BJ (cell line): Measurements from ENCODE around the gene TMEM229B. TPM values are rescaled to one million over a fixed set of nuclear protein-coding genes. Genes with fewer than 3 reads are reported as not detected.

ENCODE experiments used
- CTCF ChIA-PET: fragments of 350-600 bp; formaldehyde crosslinking; extraction: SDS; loops from one replicate; lab custom pipeline; 2021; ENCODE audit warnings: antibody characterized with exemption, inconsistent platforms; lab: Yijun Ruan, JAX
- POLR2A ChIA-PET: fragments of 300-600 bp; sonication (Branson Sonifier 250); formaldehyde crosslinking; extraction: SDS; loops from one replicate; lab custom pipeline; 2021; ENCODE audit warnings: antibody characterized with exemption; lab: Charles Lee
- DNase-seq: peaks from one replicate; pipeline ENCODE4 v3.0.0-alpha.2; 2011; ENCODE audit warnings: low read depth
- H3K27me3 ChIP-seq: 2 replicates; pipeline ENCODE4 v1.6.0; 2011; ENCODE audit warnings: low read length; ENCODE audit not compliant: control insufficient read depth, insufficient read depth
- H3K36me3 ChIP-seq: 2 replicates; pipeline ENCODE4 v1.5.1; 2011; ENCODE audit warnings: low read length; ENCODE audit not compliant: control insufficient read depth, insufficient read depth
- H3K4me3 ChIP-seq: 2 replicates; pipeline ENCODE4 v1.5.1; 2011; ENCODE audit warnings: low read depth, mild to moderate bottlenecking, control low read depth, low read length
- CTCF ChIP-seq: IDR thresholded peaks from 2 replicates; pipeline ENCODE4 v1.5.1; 2011; ENCODE audit warnings: low read depth, mild to moderate bottlenecking, control low read depth, inconsistent platforms, low read length, moderate library complexity; ENCODE audit not compliant: insufficient read depth
- polyA plus RNA-seq: library from polyadenylated mRNA; depleted of rRNA; stranded (reverse); fragments of >200 nt; gene quantifications from 2 replicates; pipeline ENCODE4 v1.2.3, GENCODE V29; 2011

Gene TMEM229B
- polyA plus RNA-seq, 1 experiment, result 0.25 TPM

DNA sequence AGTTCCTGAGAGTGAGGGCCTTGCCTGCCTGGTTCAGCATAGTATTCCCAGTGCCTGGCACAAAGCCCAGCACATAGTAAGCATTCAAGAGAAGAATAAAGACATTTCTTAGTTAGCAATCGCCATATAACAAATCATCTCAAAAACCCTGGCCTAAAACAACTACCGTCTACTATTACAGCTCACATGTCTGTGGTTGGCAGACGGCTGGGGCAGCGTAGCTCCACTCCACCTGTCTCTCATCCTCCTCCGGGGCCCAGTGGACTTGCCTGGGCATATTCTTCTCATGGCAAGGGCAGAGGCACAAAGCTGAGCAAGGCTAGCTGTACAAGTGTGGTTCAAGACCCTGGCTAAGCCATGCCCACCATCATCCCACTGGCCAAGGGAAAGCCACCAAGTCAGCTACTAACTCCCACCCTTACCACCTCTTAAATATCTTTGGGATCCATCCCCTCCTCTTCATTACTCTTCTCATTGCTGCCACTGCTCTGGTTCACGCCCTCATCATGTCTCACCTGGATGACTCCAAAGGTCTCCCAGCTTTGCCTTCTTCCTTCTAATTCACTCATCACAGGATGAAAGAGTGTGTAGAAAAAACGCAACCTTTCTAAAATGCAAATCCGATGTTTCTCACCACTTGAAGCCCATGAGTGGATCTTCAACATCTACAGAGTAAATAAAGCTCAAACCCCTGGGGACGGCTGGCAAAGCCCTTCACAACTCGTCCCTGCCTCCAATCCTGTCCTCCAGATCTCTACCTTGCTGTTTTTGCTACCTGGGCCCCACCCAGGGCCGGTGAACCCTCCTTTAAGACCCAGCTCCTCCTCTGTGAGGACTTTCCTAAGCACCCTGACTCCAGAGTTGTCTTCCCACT, 10.4 kb downstream of the TMEM229B start:
- TF ChIP-seq CTCF, result no peak
- H3K27me3 ChIP-seq, result peaks cover 7% of the 10 kb centered on the region
- DNase-seq, result no peak
- no peaks in the 10 kb centered on the region for H3K36me3 ChIP-seq
- ChIA-PET CTCF (interaction anchor here (0.8 to 1.3 kb wide), 2 partner anchors 9 to 10 kb away, joined by 3 to 5 read pairs; partner anchors contain the start of gene TMEM229B), POLR2A (no interaction called here)
- no peak overlapping the region for H3K4me3 ChIP-seq

DNA sequence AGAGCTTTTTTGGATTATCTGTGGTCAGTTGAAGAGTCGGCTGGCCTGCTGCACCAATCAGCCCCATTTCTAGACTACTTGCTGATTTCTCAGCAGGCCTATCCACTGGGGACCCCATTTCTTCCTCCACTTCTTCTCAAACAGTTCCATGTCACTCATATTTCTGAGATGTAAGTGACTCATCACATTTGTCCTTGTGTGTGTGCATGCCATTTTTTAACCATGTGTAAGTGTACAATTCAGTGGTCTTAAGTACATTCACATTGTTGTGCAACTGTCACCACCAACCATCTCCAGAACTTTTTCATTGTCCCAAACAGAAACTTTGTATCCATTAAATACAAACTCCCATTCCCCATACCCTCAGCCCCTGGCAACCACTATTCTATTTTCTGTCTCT, 14.2 kb downstream of the TMEM229B start:
- H3K36me3 ChIP-seq, result no peaks in the 10 kb centered on the region
- H3K27me3 ChIP-seq, result peaks cover 2% of the 10 kb centered on the region; the same call in 1 of the 2 replicates
- CTCF ChIA-PET, result no interaction called here
- no peak overlapping the region for H3K4me3 ChIP-seq
- no peak for DNase-seq
- TF ChIP-seq CTCF, result no peak
- POLR2A ChIA-PET, result no interaction called here

- H3K4me3 ChIP-seq, result no peak overlapping the region
- TF ChIP-seq CTCF, result no peak
- ChIA-PET CTCF (no interaction called here), POLR2A (no interaction called here)
- no peaks in the 10 kb centered on the region for H3K36me3 ChIP-seq
- H3K27me3 ChIP-seq, result peaks cover 2% of the 10 kb centered on the region; the same call in 1 of the 2 replicates
- no peak for DNase-seq
These were observed 15.0 kb downstream of the TMEM229B start for GRCh38 chr14:67473290-67474082.

DNA sequence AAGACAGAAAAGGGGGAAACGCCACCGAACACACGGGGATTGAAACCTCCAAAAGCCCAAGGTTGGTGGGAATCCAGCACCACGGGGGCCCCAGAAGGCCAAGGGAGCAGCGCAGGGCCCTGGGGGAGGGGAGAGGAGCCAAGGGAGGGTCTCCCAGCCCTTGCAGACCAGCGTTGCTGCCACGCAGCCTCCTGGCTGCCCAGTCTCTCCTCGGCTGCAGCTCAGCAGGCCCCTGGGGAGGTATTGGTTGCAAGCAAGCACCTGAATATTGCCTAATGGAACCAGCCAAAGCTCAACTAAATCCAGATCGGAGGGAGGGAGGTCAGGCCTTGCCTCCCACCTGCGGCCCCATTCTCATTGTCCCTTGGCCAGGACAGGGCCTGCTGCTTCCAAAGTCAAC, 15.8 kb downstream of the TMEM229B start:
- Histone ChIP-seq H3K36me3 (no peaks in the 10 kb centered on the region), H3K4me3 (no peak overlapping the region), H3K27me3 (peaks cover 2% of the 10 kb centered on the region; the same call in 1 of the 2 replicates)
- no peak for DNase-seq
- no peak for TF ChIP-seq CTCF
- ChIA-PET CTCF (no interaction called here), POLR2A (no interaction called here)

- ChIA-PET POLR2A (no interaction called here), CTCF (no interaction called here)
- Histone ChIP-seq H3K4me3 (no peak overlapping the region), H3K27me3 (peaks cover 5% of the 10 kb centered on the region), H3K36me3 (no peaks in the 10 kb centered on the region)
- TF ChIP-seq CTCF, result no peak
- DNase-seq, result no peak
These were observed 18.6 kb downstream of the TMEM229B start for GRCh38 chr14:67469954-67470353.
